HFFc6 (cell line): Measurements from ENCODE around the gene KCNJ5. TPM values are rescaled to one million over a fixed set of nuclear protein-coding genes. Genes with fewer than 3 reads are reported as not detected.

Source experiments
- DNase-seq: peaks from one replicate; pipeline ENCODE4 v3.0.0-alpha.2; 2018
- H3K27ac Mint-ChIP-seq: 2 replicates; pipeline ENCODE4 v1.8.0; 2020; ENCODE audit warnings: mild to moderate bottlenecking, mixed read lengths
- H3K27me3 Mint-ChIP-seq: 2 replicates; pipeline ENCODE4 v1.8.0; 2021; ENCODE audit warnings: mild to moderate bottlenecking, moderate library complexity, mixed read lengths; ENCODE audit not compliant: insufficient read depth
- H3K36me3 Mint-ChIP-seq: 2 replicates; pipeline ENCODE4 v1.8.0; 2021; ENCODE audit warnings: low read depth, mixed read lengths
- H3K4me1 Mint-ChIP-seq: 2 replicates; pipeline ENCODE4 v1.8.0; 2020; ENCODE audit warnings: low read depth, mixed read lengths
- H3K4me3 Mint-ChIP-seq: 2 replicates; pipeline ENCODE4 v1.8.0; 2020; ENCODE audit warnings: mild to moderate bottlenecking, moderate library complexity, mixed read lengths
- H3K9me3 Mint-ChIP-seq: 2 replicates; pipeline ENCODE4 v1.8.0; 2020; ENCODE audit warnings: mild to moderate bottlenecking, mixed read lengths
- total RNA-seq, 6 experiments: library from RNA; stranded (reverse); fragmentation: NEBNext Ultra II Directional; extraction: Animal tissue kit (Norgen Biotek cat#: 25700); gene quantifications; 2 replicates in 1 of 6; 3 replicates in 5 of 6; pipeline ENCODE4 v1.2.3, GENCODE V29; 2021
- TF ChIP-seq, protein P1 (sequence below): fragments of 200-600 bp; sonication (generic); IDR thresholded peaks from 2 replicates; pipeline ENCODE4 v1.5.0; 2021; ENCODE audit warnings: antibody characterized with exemption, mild to moderate bottlenecking

Gene KCNJ5
- total RNA-seq, 6 experiments from 2014 or later = not detected

DNA sequence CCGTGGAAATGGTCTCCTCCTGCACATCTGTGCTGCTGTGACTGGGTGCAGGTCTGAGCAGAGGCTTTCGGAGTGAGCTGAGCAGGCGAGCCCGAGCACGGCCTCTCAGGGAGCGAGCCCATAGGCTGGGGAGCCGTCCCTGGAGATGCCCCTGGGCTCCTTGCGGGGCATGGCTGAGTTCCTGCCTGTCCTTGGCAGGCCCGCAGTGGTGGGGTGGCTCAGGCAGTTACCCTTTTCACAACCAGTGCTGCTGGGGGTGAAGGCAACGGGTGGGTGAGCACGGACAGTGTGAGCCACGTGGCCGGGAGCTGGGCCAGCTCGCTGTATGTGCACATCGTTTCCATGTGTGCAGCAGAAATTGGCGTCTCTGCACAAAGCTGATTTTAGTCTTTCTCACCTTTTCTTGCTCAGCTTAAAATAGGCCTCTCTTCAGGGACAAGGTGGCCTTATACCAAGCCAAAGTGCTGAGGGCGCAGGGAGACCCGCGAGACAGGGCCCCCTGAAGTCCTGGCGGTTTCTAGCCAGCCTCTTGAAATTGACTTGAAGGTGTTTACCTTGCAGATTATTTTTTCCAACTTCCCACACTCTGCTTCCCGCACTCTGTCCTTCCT is 51.8 kb downstream of the KCNJ5 start, which contains the start of gene TP53AIP1:
TP53AIP1 (minus strand) TSS at position 55 of the 611 bp plus-strand sequence. CDS start 5,053 bp downstream, outside the sequence.
- no peak within 1 kb of the TSS for H3K4me3 Mint-ChIP-seq
- H3K27ac Mint-ChIP-seq = no peak within 1 kb of the TSS
- no peak for DNase-seq
- H3K36me3 Mint-ChIP-seq = no peaks in the 10 kb centered on the region; the same call in 1 of the 2 replicates
- TF ChIP-seq, protein P1, sequence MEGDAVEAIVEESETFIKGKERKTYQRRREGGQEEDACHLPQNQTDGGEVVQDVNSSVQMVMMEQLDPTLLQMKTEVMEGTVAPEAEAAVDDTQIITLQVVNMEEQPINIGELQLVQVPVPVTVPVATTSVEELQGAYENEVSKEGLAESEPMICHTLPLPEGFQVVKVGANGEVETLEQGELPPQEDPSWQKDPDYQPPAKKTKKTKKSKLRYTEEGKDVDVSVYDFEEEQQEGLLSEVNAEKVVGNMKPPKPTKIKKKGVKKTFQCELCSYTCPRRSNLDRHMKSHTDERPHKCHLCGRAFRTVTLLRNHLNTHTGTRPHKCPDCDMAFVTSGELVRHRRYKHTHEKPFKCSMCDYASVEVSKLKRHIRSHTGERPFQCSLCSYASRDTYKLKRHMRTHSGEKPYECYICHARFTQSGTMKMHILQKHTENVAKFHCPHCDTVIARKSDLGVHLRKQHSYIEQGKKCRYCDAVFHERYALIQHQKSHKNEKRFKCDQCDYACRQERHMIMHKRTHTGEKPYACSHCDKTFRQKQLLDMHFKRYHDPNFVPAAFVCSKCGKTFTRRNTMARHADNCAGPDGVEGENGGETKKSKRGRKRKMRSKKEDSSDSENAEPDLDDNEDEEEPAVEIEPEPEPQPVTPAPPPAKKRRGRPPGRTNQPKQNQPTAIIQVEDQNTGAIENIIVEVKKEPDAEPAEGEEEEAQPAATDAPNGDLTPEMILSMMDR = no peak
- H3K27me3 Mint-ChIP-seq = peaks cover 47% of the 10 kb centered on the region
- H3K9me3 Mint-ChIP-seq = no peaks in the 10 kb centered on the region
- no peaks in the 10 kb centered on the region for H3K4me1 Mint-ChIP-seq

DNA sequence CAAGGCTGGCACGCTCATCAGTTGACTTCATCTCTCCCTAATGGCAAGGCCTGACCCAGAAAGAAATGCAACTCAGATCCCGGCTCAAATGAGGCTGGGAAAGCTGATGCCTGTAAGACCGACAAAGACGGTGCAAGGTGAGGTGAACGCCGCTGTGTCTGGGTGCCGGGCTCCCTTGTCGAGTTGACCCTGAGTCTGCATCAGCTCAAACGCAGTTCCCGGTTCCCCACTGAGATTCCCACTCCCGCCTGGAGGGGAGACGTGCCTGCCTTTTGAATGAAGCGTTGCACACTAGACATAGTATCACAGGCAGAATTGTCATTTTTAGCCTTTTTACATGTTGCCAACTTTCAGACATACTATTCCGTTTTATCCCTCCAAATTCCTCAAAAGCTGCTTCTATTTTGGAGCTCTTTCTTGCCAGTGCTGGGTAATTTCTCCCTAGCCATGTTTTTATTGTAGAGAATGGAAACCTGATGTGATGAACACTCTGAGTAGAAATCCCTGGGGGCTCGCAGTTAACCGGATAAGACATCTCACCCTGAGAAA is 52.3 kb downstream of the KCNJ5 start:
- no peak overlapping the region for H3K4me3 Mint-ChIP-seq

DNA sequence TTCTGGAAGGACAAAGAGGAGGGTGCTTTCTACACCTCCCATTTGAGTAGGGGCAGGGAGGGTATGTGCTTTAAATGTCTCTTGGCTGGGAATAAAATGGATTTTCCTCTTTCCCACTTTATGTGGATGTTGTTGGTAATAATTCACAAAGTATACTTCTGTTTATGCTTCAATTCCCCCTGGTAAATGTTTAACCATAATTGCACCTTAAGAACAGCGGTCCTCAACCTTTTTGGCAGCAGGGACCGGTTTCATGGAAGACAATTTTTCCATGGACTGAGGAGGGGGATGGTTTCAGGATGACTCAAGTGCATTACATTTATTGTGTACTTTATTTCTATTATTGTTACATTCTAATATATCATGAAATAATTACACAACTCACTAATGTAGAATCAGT is 55.5 kb downstream of the KCNJ5 start:
- TF ChIP-seq, protein P1 = no peak
- no peaks in the 10 kb centered on the region for H3K9me3 Mint-ChIP-seq
- no peak overlapping the region for H3K27ac Mint-ChIP-seq
- no peak for DNase-seq
- H3K4me1 Mint-ChIP-seq = peaks cover 5% of the 10 kb centered on the region; the same call in 1 of the 2 replicates
- no peak overlapping the region for H3K4me3 Mint-ChIP-seq
- peaks cover 32% of the 10 kb centered on the region for H3K27me3 Mint-ChIP-seq
- H3K36me3 Mint-ChIP-seq = no peaks in the 10 kb centered on the region; the same call in 1 of the 2 replicates

More for the DNA sequence above, 52.3 kb downstream of the KCNJ5 start:
- no peak for DNase-seq
- TF ChIP-seq, protein P1 = no peak
- Mint-ChIP-seq H3K9me3 (no peaks in the 10 kb centered on the region), H3K27me3 (peaks cover 43% of the 10 kb centered on the region), H3K27ac (no peak overlapping the region), H3K36me3 (no peaks in the 10 kb centered on the region; the same call in 1 of the 2 replicates), H3K4me1 (no peaks in the 10 kb centered on the region)

DNA sequence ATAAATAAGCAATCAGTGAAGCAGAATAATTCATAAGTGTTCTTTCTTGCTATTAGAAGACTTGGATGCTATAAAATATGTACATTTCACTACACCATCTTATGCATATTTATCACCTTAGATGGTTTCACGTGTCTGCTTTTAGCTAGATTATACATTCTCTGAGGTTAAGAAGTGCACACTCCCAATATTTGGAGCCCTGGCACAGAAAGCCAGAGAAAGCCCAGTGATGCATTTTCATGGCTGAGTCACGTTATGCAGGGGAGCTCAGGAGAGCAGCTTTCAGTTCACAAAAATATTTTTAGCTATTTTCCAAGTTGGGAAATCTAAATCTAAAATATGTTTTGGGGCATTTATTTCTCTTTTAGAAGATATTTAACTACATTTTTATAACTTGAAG is 56.6 kb downstream of the KCNJ5 start:
- no peaks in the 10 kb centered on the region for H3K9me3 Mint-ChIP-seq
- no peaks in the 10 kb centered on the region; the same call in 1 of the 2 replicates for H3K36me3 Mint-ChIP-seq
- H3K27ac Mint-ChIP-seq = no peak overlapping the region
- DNase-seq = no peak
- TF ChIP-seq, protein P1 = no peak
- no peak overlapping the region for H3K4me3 Mint-ChIP-seq
- H3K4me1 Mint-ChIP-seq = peaks cover 9% of the 10 kb centered on the region; the same call in 1 of the 2 replicates
- H3K27me3 Mint-ChIP-seq = peaks cover 26% of the 10 kb centered on the region

DNA sequence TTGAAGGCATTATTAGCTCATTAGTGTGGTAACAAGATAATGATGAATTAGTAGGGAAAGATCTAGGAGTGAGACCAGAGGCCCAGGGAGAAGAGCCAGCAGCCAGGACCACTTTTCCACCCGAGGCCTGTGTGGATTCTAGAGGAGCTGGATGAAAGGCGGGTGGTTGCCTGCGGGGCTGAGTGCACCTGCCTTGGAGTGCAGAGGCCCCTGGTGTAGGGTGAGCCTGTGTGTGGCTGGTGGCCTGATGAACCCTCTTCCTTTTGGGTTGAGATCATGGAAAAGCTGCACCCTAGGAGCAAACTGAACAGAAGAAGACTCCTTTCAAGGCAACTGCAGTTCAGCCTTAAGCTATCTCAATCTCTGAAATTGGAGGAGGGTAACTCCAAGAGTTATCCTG is 57.4 kb downstream of the KCNJ5 start:
- peaks cover 25% of the 10 kb centered on the region for H3K27me3 Mint-ChIP-seq
- no peaks in the 10 kb centered on the region for H3K9me3 Mint-ChIP-seq
- H3K4me3 Mint-ChIP-seq = no peak overlapping the region
- TF ChIP-seq, protein P1 = no peak
- H3K36me3 Mint-ChIP-seq = no peaks in the 10 kb centered on the region; the same call in 1 of the 2 replicates
- no peak overlapping the region for H3K27ac Mint-ChIP-seq
- no peak for DNase-seq
- H3K4me1 Mint-ChIP-seq = peaks cover 9% of the 10 kb centered on the region; the same call in 1 of the 2 replicates
